Panc1 (cell line): ENCODE measurements around the gene ACP7. TPM values are rescaled to one million over a fixed set of nuclear protein-coding genes. Genes with fewer than 3 reads are reported as not detected.
A peak's percentile ranks its signal among the peaks of the same experiment; 100 is the strongest.

ENCODE experiments used
- ATAC-seq: fragments of 200-7000 bp; cut with Tn5 transposase; 2 replicates; pipeline ENCODE4 v1.9.1; 2020; ENCODE audit warnings: mild to moderate bottlenecking, moderate library complexity
- BruUV-seq: library from RNA; stranded (reverse); fragments of 400-500 nt; replicated peaks from 2 replicates; lab custom pipeline; 2021; lab: Mats Ljungman, UMichigan
- CTCF ChIA-PET: fragments of 300-600 bp; sonication (Branson Sonifier 250); formaldehyde crosslinking; loops from one replicate; lab custom pipeline; 2022; ENCODE audit warnings: antibody characterized with exemption; lab: Charles Lee
- POLR2A ChIA-PET: fragments of 300-600 bp; sonication (Branson Sonifier 250); formaldehyde crosslinking; loops from one replicate; lab custom pipeline; 2022; ENCODE audit warnings: antibody characterized with exemption; lab: Charles Lee
- DNase-seq: peaks from one replicate; pipeline ENCODE4 v3.0.0-alpha.2; 2010; ENCODE audit warnings: low read depth, low spot score
- H3K27ac ChIP-seq: 2 replicates; pipeline ENCODE4 v1.5.1; 2011; ENCODE audit warnings: mild to moderate bottlenecking, low read length, inconsistent platforms
- H3K27me3 ChIP-seq: fragments of 200-500 bp; sonication (Bioruptor generic); 2 replicates; pipeline ENCODE4 v1.6.0; 2014; ENCODE audit warnings: low read length, inconsistent platforms; ENCODE audit not compliant: control insufficient read depth, insufficient read depth
- H3K36me3 ChIP-seq: fragments of 200-500 bp; sonication (Bioruptor generic); 2 replicates; pipeline ENCODE4 v1.5.1; 2014; ENCODE audit warnings: inconsistent platforms, mild to moderate bottlenecking, low read length, moderate library complexity; ENCODE audit not compliant: control insufficient read depth, insufficient read depth
- H3K4me1 ChIP-seq: 2 replicates; pipeline ENCODE4 v1.5.1; 2011; ENCODE audit warnings: inconsistent platforms, mild to moderate bottlenecking, low read length, moderate library complexity; ENCODE audit not compliant: control insufficient read depth, insufficient read depth
- H3K4me3 ChIP-seq, 2 experiments: 2 replicates each; pipeline ENCODE4 v1.5.1; 2011 to 2012; ENCODE audit warnings: low read depth in 2 of 2, low read length in 2 of 2, mild to moderate bottlenecking in 2 of 2, inconsistent platforms in 1 of 2, moderate library complexity in 1 of 2
- H3K9me3 ChIP-seq: fragments of 200-500 bp; sonication (Bioruptor generic); 2 replicates; pipeline ENCODE4 v1.5.1; 2014; ENCODE audit warnings: low read depth, mild to moderate bottlenecking, inconsistent platforms, low read length, moderate library complexity; ENCODE audit not compliant: control insufficient read depth, insufficient read depth
- POLR2AphosphoS5 ChIP-seq: IDR thresholded peaks from 2 replicates; pipeline ENCODE4 v1.6.1; 2012; ENCODE audit warnings: mild to moderate bottlenecking, low read depth, low read length, moderate library complexity
- SIN3A ChIP-seq: IDR thresholded peaks from 2 replicates; pipeline ENCODE4 v1.6.1; 2012; ENCODE audit warnings: low read depth, mild to moderate bottlenecking, low read length, moderate library complexity, borderline replicate concordance; ENCODE audit not compliant: insufficient read depth
- TCF7L2 ChIP-seq: IDR thresholded peaks from 2 replicates; pipeline ENCODE4 v1.6.1; 2011; ENCODE audit warnings: mild to moderate bottlenecking, low read depth, low read length, inconsistent platforms
- in situ Hi-C: cut with HindIII; loops from 2 replicates; pipeline ENCODE4 v1.10.0; 2016; ENCODE audit warnings: low sequenced_read_pairs, low pct_unique_long_range_greater_than_20kb
- intact Hi-C: fragments of 100-400 bp; cut with micrococcal nuclease; formaldehyde crosslinking; loops from one replicate; pipeline ENCODE4 v1.10.0; 2022; ENCODE audit not compliant: unreplicated experiment
- total RNA-seq: library from RNA; stranded (reverse); gene quantifications from one replicate; pipeline ENCODE4 v1.2.1, GENCODE V29; 2021; ENCODE audit not compliant: unreplicated experiment
- TF ChIP-seq, protein P1 (sequence below), 2 experiments: IDR thresholded peaks; 2 replicates each; pipeline ENCODE4 v1.6.1; 2011 to 2012; ENCODE audit warnings: low read depth in 2 of 2, control low read depth in 1 of 2, low read length in 1 of 2, mild to moderate bottlenecking in 1 of 2, moderate library complexity in 1 of 2; ENCODE audit not compliant: insufficient read depth in 1 of 2
- TF ChIP-seq, protein P2 (sequence below): fragments of 450-650 bp; IDR thresholded peaks from 2 replicates; pipeline ENCODE4 v1.5.1; 2017; ENCODE audit warnings: mild to moderate bottlenecking

The ACP7 gene
- total RNA-seq, 1 experiment from 2014 or later, result 10.3 TPM

DNA sequence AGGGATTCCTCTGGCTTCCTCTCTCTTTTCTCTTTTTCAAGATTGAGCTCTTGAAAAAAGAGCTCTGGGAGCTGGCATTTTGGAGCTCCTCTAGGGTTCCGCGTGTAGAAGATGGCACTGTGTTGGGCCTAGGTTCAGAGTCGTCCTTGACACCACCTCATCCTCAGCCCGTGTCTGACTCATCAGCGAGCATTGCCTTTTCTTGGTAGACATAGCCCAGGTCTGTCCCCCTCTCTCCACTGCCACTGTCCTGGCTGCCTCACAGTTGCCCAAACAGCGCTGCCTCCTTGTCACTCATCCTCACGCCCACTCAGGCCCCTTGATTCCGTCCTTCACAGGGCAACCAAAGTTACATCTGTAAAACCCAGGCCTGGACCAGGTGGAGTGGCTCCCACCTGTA, 66.1 kb downstream of the ACP7 start:
- intact Hi-C loops (no loop called here), in situ Hi-C loops (no loop called here)
- DNase-seq (no peak), ATAC-seq (no peak)
- H3K4me1 ChIP-seq, result peaks cover 19% of the 10 kb centered on the region
- TF ChIP-seq POLR2AphosphoS5 (no peak), TCF7L2 (no peak), SIN3A (no peak)
- TF ChIP-seq, protein P1, sequence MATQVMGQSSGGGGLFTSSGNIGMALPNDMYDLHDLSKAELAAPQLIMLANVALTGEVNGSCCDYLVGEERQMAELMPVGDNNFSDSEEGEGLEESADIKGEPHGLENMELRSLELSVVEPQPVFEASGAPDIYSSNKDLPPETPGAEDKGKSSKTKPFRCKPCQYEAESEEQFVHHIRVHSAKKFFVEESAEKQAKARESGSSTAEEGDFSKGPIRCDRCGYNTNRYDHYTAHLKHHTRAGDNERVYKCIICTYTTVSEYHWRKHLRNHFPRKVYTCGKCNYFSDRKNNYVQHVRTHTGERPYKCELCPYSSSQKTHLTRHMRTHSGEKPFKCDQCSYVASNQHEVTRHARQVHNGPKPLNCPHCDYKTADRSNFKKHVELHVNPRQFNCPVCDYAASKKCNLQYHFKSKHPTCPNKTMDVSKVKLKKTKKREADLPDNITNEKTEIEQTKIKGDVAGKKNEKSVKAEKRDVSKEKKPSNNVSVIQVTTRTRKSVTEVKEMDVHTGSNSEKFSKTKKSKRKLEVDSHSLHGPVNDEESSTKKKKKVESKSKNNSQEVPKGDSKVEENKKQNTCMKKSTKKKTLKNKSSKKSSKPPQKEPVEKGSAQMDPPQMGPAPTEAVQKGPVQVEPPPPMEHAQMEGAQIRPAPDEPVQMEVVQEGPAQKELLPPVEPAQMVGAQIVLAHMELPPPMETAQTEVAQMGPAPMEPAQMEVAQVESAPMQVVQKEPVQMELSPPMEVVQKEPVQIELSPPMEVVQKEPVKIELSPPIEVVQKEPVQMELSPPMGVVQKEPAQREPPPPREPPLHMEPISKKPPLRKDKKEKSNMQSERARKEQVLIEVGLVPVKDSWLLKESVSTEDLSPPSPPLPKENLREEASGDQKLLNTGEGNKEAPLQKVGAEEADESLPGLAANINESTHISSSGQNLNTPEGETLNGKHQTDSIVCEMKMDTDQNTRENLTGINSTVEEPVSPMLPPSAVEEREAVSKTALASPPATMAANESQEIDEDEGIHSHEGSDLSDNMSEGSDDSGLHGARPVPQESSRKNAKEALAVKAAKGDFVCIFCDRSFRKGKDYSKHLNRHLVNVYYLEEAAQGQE (IDR thresholded peaks at IDR 0.05; ENCODE audit: insufficient read depth in 1 of 2, low read depth in 2 of 2, low read length in 1 of 2), result no peak
- TF ChIP-seq, protein P2, sequence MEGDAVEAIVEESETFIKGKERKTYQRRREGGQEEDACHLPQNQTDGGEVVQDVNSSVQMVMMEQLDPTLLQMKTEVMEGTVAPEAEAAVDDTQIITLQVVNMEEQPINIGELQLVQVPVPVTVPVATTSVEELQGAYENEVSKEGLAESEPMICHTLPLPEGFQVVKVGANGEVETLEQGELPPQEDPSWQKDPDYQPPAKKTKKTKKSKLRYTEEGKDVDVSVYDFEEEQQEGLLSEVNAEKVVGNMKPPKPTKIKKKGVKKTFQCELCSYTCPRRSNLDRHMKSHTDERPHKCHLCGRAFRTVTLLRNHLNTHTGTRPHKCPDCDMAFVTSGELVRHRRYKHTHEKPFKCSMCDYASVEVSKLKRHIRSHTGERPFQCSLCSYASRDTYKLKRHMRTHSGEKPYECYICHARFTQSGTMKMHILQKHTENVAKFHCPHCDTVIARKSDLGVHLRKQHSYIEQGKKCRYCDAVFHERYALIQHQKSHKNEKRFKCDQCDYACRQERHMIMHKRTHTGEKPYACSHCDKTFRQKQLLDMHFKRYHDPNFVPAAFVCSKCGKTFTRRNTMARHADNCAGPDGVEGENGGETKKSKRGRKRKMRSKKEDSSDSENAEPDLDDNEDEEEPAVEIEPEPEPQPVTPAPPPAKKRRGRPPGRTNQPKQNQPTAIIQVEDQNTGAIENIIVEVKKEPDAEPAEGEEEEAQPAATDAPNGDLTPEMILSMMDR, result no peak
- ChIA-PET POLR2A (interaction anchor here (0.6 to 1.4 kb wide), 4 partner anchors 17 to 181 kb away, joined by 3 to 7 read pairs (median 6); no protein-coding TSS in a partner anchor), CTCF (interaction anchor here (1.0 to 1.1 kb wide), 2 partner anchors 10 to 27 kb away, joined by 3 to 4 read pairs; no protein-coding TSS in a partner anchor)
- no TSS peak for BruUV-seq
- no peak overlapping the region for H3K4me3 ChIP-seq
- no peaks in the 10 kb centered on the region for H3K36me3 ChIP-seq
- H3K9me3 ChIP-seq, result no peaks in the 10 kb centered on the region
- no peak overlapping the region for H3K27ac ChIP-seq
- H3K27me3 ChIP-seq, result no peaks in the 10 kb centered on the region

DNA sequence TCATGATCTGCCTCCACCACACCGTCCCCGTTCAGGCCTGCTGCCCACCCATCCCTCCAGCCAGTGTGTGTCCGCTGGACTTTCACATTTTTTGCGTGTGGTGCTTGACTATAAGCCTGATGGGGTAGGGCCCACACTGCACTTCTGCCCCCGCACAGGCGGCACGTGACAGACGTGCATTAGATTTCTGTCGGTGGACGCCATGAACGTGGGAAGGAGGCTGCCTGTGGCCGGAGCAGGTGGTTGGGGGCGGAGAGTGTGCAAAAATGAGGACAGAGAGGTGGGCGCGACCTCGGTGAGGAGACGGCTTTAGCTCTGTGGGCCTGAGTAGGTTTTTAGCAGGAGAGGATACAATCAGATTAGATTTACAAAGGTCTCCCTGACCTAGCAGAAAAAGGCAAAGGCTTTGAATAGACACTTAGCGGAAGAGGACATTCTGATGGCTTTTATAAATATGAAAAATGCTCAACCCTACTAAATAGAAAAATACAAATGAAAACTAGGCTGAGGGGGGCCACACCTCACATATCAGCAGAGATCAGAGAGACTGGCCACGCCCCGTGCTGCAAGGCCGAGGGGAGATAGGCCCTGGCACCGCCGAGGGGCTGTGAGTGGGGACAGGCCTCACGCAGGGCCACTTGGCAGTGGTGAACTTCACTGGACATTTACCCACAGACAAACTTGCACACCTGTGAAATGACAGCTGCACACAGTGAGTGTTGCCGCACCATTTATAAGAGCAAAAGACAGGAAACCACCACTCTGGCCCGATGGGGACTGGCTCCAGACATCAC, 66.8 kb downstream of the ACP7 start:
- POLR2A ChIA-PET, result no interaction called here
- in situ Hi-C loops, result no loop called here
- DNase-seq (no peak), ATAC-seq (no peak)
- H3K4me1 ChIP-seq, result peaks cover 24% of the 10 kb centered on the region
- no peaks in the 10 kb centered on the region for H3K27me3 ChIP-seq
- H3K36me3 ChIP-seq, result no peaks in the 10 kb centered on the region
- no TSS peak for BruUV-seq
- intact Hi-C loops, result no loop called here
- no peak overlapping the region for H3K27ac ChIP-seq
- H3K4me3 ChIP-seq, result no peak overlapping the region
- no peaks in the 10 kb centered on the region for H3K9me3 ChIP-seq
- CTCF ChIA-PET, result interaction anchor here (0.7 kb wide), 1 partner anchor 313 kb away, joined by 3 read pairs; no protein-coding TSS in a partner anchor
- TF ChIP-seq POLR2AphosphoS5 (0 out of 2 replicates have a peak, but pooled peaks have one; percentile 21), SIN3A (no peak)
